SU-DHL-6 (cell line): ENCODE results near the gene MSX2.

Experiments
- H2AFZ ChIP-seq: fragments of 200-600 bp; sonication (generic); 2 replicates; pipeline ENCODE4 v1.6.1; 2014; ENCODE audit warnings: low read depth, mild to moderate bottlenecking, moderate library complexity, mixed read lengths, antibody characterized with exemption, low read length; ENCODE audit not compliant: severe bottlenecking
- H3F3A ChIP-seq: fragments of 200-600 bp; shearing (Covaris generic); 2 replicates; pipeline ENCODE4 v1.6.0; 2016; ENCODE audit warnings: antibody characterized with exemption, mild to moderate bottlenecking; ENCODE audit not compliant: insufficient read depth
- H3K27ac ChIP-seq: fragments of 200-600 bp; sonication (generic); 2 replicates; pipeline ENCODE4 v1.5.1; 2016; ENCODE audit warnings: low read depth, mild to moderate bottlenecking, low read length, moderate library complexity, mixed read lengths
- H3K27me3 ChIP-seq: fragments of 200-600 bp; sonication (generic), shearing (Covaris generic); 2 replicates; pipeline ENCODE4 v1.6.0; 2014; ENCODE audit warnings: mild to moderate bottlenecking, low read length
- H3K36me3 ChIP-seq: fragments of 200-600 bp; sonication (generic); 2 replicates; pipeline ENCODE4 v1.6.1; 2014; ENCODE audit warnings: mild to moderate bottlenecking, low read length, mixed read lengths
- H3K4me2 ChIP-seq: fragments of 300-600, 200-600 bp; shearing (Covaris generic), sonication (generic); 2 replicates; pipeline ENCODE4 v1.6.0; 2014; ENCODE audit warnings: low read length, low read depth, mild to moderate bottlenecking; ENCODE audit not compliant: poor library complexity, severe bottlenecking
- H3K4me3 ChIP-seq: fragments of 200-600 bp; sonication (generic); 2 replicates; pipeline ENCODE4 v1.5.1; 2014; ENCODE audit warnings: antibody characterized with exemption, low read length, mild to moderate bottlenecking, mixed read lengths; ENCODE audit not compliant: insufficient read depth, poor library complexity, severe bottlenecking
- H3K79me2 ChIP-seq: fragments of 200-600 bp; sonication (generic); 2 replicates; pipeline ENCODE4 v1.6.1; 2014; ENCODE audit warnings: mild to moderate bottlenecking, low read length, moderate library complexity; ENCODE audit not compliant: insufficient read depth
- H3K9ac ChIP-seq: fragments of 200-600 bp; sonication (generic); 2 replicates; pipeline ENCODE4 v1.7.0; 2014; ENCODE audit warnings: mild to moderate bottlenecking, low read length
- H3K9me2 ChIP-seq: fragments of 200-600 bp; sonication (generic); replicated peaks from 2 replicates; pipeline ENCODE4 v1.6.1; 2014; ENCODE audit warnings: low read length; ENCODE audit not compliant: insufficient read depth
- H3K9me3 ChIP-seq: fragments of 200-600 bp; sonication (generic); 2 replicates; pipeline ENCODE4 v1.6.1; 2014; ENCODE audit warnings: low read length, mixed read lengths; ENCODE audit not compliant: insufficient read depth
- H4K20me1 ChIP-seq: fragments of 200-600 bp; sonication (generic); 2 replicates; pipeline ENCODE4 v1.6.1; 2014; ENCODE audit warnings: low read depth, mild to moderate bottlenecking, antibody characterized with exemption, low read length, moderate library complexity, mixed read lengths
- CTCF ChIP-seq: fragments of 200-600 bp; sonication (generic); IDR thresholded peaks from one replicate; pipeline ENCODE4 v1.5.1; 2017; ENCODE audit warnings: antibody characterized with exemption, mild to moderate bottlenecking, low read length, moderate library complexity; ENCODE audit not compliant: insufficient read depth, poor library complexity, severe bottlenecking
- EZH2phosphoT487 ChIP-seq: fragments of 200-600 bp; sonication (generic), shearing (Covaris generic); conservative IDR thresholded peaks from 2 replicates; pipeline ENCODE4 v1.6.1; 2018; ENCODE audit warnings: mild to moderate bottlenecking, antibody characterized with exemption, low read length, moderate library complexity, mixed read lengths

The MSX2 gene

DNA sequence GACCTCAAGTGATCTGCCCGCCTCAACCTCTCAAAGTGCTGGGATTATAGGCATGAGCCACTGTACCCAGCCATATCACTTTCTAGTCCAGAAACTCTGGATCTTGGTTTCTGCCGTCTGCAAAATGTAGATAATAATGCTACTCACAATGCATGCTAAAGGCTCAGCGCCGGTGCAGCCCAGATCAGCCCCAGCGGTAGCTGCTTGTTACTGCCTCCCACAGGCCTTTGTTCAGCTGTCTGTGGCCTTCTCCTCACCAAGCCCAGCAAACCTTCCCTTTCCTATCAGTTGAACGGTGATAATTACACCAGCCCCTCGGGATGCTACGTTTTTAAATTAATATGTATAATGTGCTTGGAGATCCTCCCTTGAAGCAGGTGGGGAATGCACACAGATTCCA lies 26.2 kb upstream of the MSX2 start:
- H3K9me3 ChIP-seq = no peaks in the 10 kb centered on the region
- no peaks in the 10 kb centered on the region for H3K9me2 ChIP-seq
- H4K20me1 ChIP-seq = no peaks in the 10 kb centered on the region
- H3K4me2 ChIP-seq = no peak overlapping the region
- H3F3A ChIP-seq = no peaks in the 10 kb centered on the region
- H3K36me3 ChIP-seq = no peaks in the 10 kb centered on the region
- TF ChIP-seq CTCF = no peak
- no peak for TF ChIP-seq EZH2phosphoT487
- H3K9ac ChIP-seq = no peak overlapping the region
- no peak overlapping the region for H3K4me3 ChIP-seq
- no peak overlapping the region for H3K27ac ChIP-seq
- no peaks in the 10 kb centered on the region for H3K79me2 ChIP-seq
- no peaks in the 10 kb centered on the region for H3K27me3 ChIP-seq
- H2AFZ ChIP-seq = no peak overlapping the region

- H3K4me2 ChIP-seq = no peak overlapping the region
- H3K4me3 ChIP-seq = no peak overlapping the region
- no peak overlapping the region for H2AFZ ChIP-seq
- H3K36me3 ChIP-seq = no peaks in the 10 kb centered on the region
- no peaks in the 10 kb centered on the region for H3K27me3 ChIP-seq
- H3K79me2 ChIP-seq = no peaks in the 10 kb centered on the region
- no peaks in the 10 kb centered on the region for H3K9me2 ChIP-seq
- no peaks in the 10 kb centered on the region for H3K9me3 ChIP-seq
- no peaks in the 10 kb centered on the region for H4K20me1 ChIP-seq
- no peak for TF ChIP-seq EZH2phosphoT487
- no peak for TF ChIP-seq CTCF
- H3F3A ChIP-seq = no peaks in the 10 kb centered on the region
- no peak overlapping the region for H3K9ac ChIP-seq
- H3K27ac ChIP-seq = no peak overlapping the region
These were observed 25.3 kb upstream of the MSX2 start for GRCh38 chr5:174699131-174699530.

- no peaks in the 10 kb centered on the region for H3K9me3 ChIP-seq
- H3K9ac ChIP-seq = no peak overlapping the region
- H4K20me1 ChIP-seq = no peaks in the 10 kb centered on the region
- H3K4me2 ChIP-seq = no peak overlapping the region
- H3K79me2 ChIP-seq = no peaks in the 10 kb centered on the region
- no peaks in the 10 kb centered on the region for H3K27me3 ChIP-seq
- no peak overlapping the region for H3K4me3 ChIP-seq
- H3K27ac ChIP-seq = no peak overlapping the region
- H3K9me2 ChIP-seq = no peaks in the 10 kb centered on the region
- no peaks in the 10 kb centered on the region for H3K36me3 ChIP-seq
- TF ChIP-seq CTCF = no peak
- TF ChIP-seq EZH2phosphoT487 = no peak
- no peaks in the 10 kb centered on the region for H3F3A ChIP-seq
- no peak overlapping the region for H2AFZ ChIP-seq
These were observed 17.3 kb upstream of the MSX2 start for GRCh38 chr5:174706997-174707572.
